HepG2 (cell line): ENCODE data around the gene FBXW12. TPM values are rescaled to one million over a fixed set of nuclear protein-coding genes. Genes with fewer than 3 reads are reported as not detected.

Experiments
- CHCHD3 ChIP-seq: sonication (generic); formaldehyde crosslinking; IDR thresholded peaks from 2 replicates; pipeline ENCODE4 v1.8.0; 2022; ENCODE audit warnings: mild to moderate bottlenecking, missing genetic modification reagents, moderate library complexity
- ELF4 ChIP-seq: sonication (generic); formaldehyde crosslinking; IDR thresholded peaks from 2 replicates; pipeline ENCODE4 v1.5.0; 2020; ENCODE audit warnings: missing genetic modification reagents, mild to moderate bottlenecking, moderate library complexity, borderline replicate concordance
- FOXA1 ChIP-seq, 2 experiments: fragments of 450-650 bp in 1 of 2; sonication (generic) in 1 of 2; formaldehyde crosslinking in 1 of 2; IDR thresholded peaks; 2 replicates each; pipeline versions ENCODE4 v1.4.0 to v1.6.1; 2016 to 2020; ENCODE audit warnings: missing genetic modification reagents in 1 of 2
- GTF3A ChIP-seq: sonication (generic); formaldehyde crosslinking; conservative IDR thresholded peaks from 2 replicates; pipeline ENCODE4 v1.4.0; 2020; ENCODE audit warnings: mild to moderate bottlenecking, missing genetic modification reagents
- HMGXB3 ChIP-seq: sonication (generic); formaldehyde crosslinking; IDR thresholded peaks from 2 replicates; pipeline ENCODE4 v1.4.0; 2020; ENCODE audit warnings: missing genetic modification reagents, borderline replicate concordance
- HNF1A ChIP-seq, 2 experiments: sonication (generic) in 1 of 2; formaldehyde crosslinking in 1 of 2; IDR thresholded peaks; 2 replicates each; pipeline versions ENCODE4 v1.4.0 to v1.6.1; 2016 to 2020; ENCODE audit warnings: borderline replicate concordance in 1 of 2, low read depth in 1 of 2, mild to moderate bottlenecking in 1 of 2, missing genetic modification reagents in 1 of 2
- KLF12 ChIP-seq: sonication (generic); formaldehyde crosslinking; IDR thresholded peaks from 2 replicates; pipeline ENCODE4 v1.4.0; 2020; ENCODE audit warnings: missing genetic modification reagents, borderline replicate concordance
- NR1H2 ChIP-seq: sonication (generic); formaldehyde crosslinking; IDR thresholded peaks from 2 replicates; pipeline ENCODE4 v1.8.1; 2022; ENCODE audit warnings: low read depth, missing genetic modification reagents, borderline replicate concordance
- PREB ChIP-seq: sonication (generic); formaldehyde crosslinking; IDR thresholded peaks from 2 replicates; pipeline ENCODE4 v1.4.0; 2020; ENCODE audit warnings: missing genetic modification reagents
- REPIN1 ChIP-seq: sonication (generic); formaldehyde crosslinking; IDR thresholded peaks from 2 replicates; pipeline ENCODE4 v1.8.0; 2022; ENCODE audit warnings: missing genetic modification reagents, low read depth, mild to moderate bottlenecking, borderline replicate concordance
- ZC3H13 ChIP-seq: sonication (generic); formaldehyde crosslinking; IDR thresholded peaks from 2 replicates; pipeline ENCODE4 v1.8.1; 2023; ENCODE audit warnings: mild to moderate bottlenecking, missing genetic modification reagents, moderate library complexity
- ZFP1 ChIP-seq: IDR thresholded peaks from 2 replicates; pipeline ENCODE4 v1.6.1; 2016
- ZFP36L1 ChIP-seq: sonication (generic); formaldehyde crosslinking; IDR thresholded peaks from 2 replicates; pipeline ENCODE4 v1.8.0; 2022; ENCODE audit warnings: mild to moderate bottlenecking, missing genetic modification reagents, moderate library complexity
- ZNF383 ChIP-seq: sonication (generic); formaldehyde crosslinking; IDR thresholded peaks from 2 replicates; pipeline ENCODE4 v1.4.0; 2020; ENCODE audit warnings: missing genetic modification reagents, mild to moderate bottlenecking, borderline replicate concordance
- ZNF552 ChIP-seq: sonication (generic); formaldehyde crosslinking; IDR thresholded peaks from 2 replicates; pipeline ENCODE4 v1.9.0; 2022; ENCODE audit warnings: missing genetic modification reagents, mild to moderate bottlenecking, borderline replicate concordance
- ZNF557 ChIP-seq: sonication (generic); formaldehyde crosslinking; IDR thresholded peaks from 2 replicates; pipeline ENCODE4 v1.4.0; 2020; ENCODE audit warnings: missing genetic modification reagents
- ZNF570 ChIP-seq: sonication (generic); formaldehyde crosslinking; IDR thresholded peaks from 2 replicates; pipeline ENCODE4 v1.4.0; 2020; ENCODE audit warnings: mild to moderate bottlenecking, missing genetic modification reagents, borderline replicate concordance
- ZNF607 ChIP-seq: sonication (generic); formaldehyde crosslinking; IDR thresholded peaks from 2 replicates; pipeline ENCODE4 v1.5.1; 2020; ENCODE audit warnings: missing genetic modification reagents, mild to moderate bottlenecking, borderline replicate concordance
- ZNF720 ChIP-seq: sonication (generic); formaldehyde crosslinking; IDR thresholded peaks from 2 replicates; pipeline ENCODE4 v1.4.0; 2020; ENCODE audit warnings: missing genetic modification reagents
- polyA plus RNA-seq, 8 experiments: library from polyadenylated mRNA; depleted of rRNA in 3 of 8; stranded (reverse) in 7 of 8; unstranded in 1 of 8; fragments of >200 nt; fragmentation: Illumina TruSeq in 4 of 8; extraction: Trizol in 4 of 8; gene quantifications; 2 replicates each; pipeline versions ENCODE4 v1.2.1 to v1.2.3, GENCODE V29; 2011 to 2016; ENCODE audit warnings: low read depth in 4 of 8, missing spikeins in 1 of 8, mixed read lengths in 1 of 8; ENCODE audit not compliant: insufficient read depth in 1 of 8
- total RNA-seq, 5 experiments: library from RNA; depleted of rRNA; stranded (reverse); fragments of >200 nt; fragmentation: Illumina TruSeq; extraction: Trizol; gene quantifications; 2 replicates each; pipeline ENCODE4 v1.2.3, GENCODE V29; 2016; ENCODE audit warnings: low read depth in 1 of 5

FBXW12 gene
- total and polyA plus RNA-seq, 2 of the 13 experiments (the other 11 are each of a cell fraction or from before 2014, with no cell fraction given): not detected

GRCh38 chr3:48428572-48429316 lies 56.7 kb downstream of the FBXW12 start (continued):
- TF ChIP-seq HMGXB3 (no peak), FOXA1 (IDR thresholded peaks at IDR 0.05) (no peak), FOXA1 (CRISPR knock-in tag; IDR thresholded peaks at IDR 0.05) (no peak), NR1H2 (CRISPR knock-in tag) (no peak), REPIN1 (CRISPR knock-in tag) (no peak), PREB (CRISPR knock-in tag) (no peak), KLF12 (no peak), ZNF720 (CRISPR knock-in tag) (no peak), ZNF557 (CRISPR knock-in tag) (no peak), ZNF552 (CRISPR knock-in tag) (no peak), ZC3H13 (CRISPR knock-in tag) (no peak; the same call in 1 of the 2 replicates), ZFP1 (no peak), ZFP36L1 (CRISPR knock-in tag) (0 out of 2 replicates have a peak, but pooled peaks have one; percentile 0), ZNF607 (CRISPR knock-in tag) (no peak), GTF3A (CRISPR knock-in tag) (no peak), ELF4 (CRISPR knock-in tag) (no peak), ZNF570 (CRISPR knock-in tag) (no peak), CHCHD3 (no peak), ZNF383 (CRISPR knock-in tag) (no peak), HNF1A (IDR thresholded peaks at IDR 0.05; ENCODE audit: low read depth) (peak; percentile 86), HNF1A (CRISPR knock-in tag; IDR thresholded peaks at IDR 0.05; ENCODE audit: borderline replicate concordance) (peak; percentile 92)
